Hepatocyte (in vitro differentiated cells): ENCODE results near the gene TTLL3. TPM values are rescaled to one million over a fixed set of nuclear protein-coding genes. Genes with fewer than 3 reads are reported as not detected.

Experiments
- DNase-seq: peaks from one replicate; pipeline ENCODE4 v3.0.0-alpha.2; 2016; ENCODE audit warnings: low spot score
- H2AFZ ChIP-seq: fragments of 200-600 bp; sonication (generic); 2 replicates; pipeline ENCODE4 v1.6.0; 2016; ENCODE audit warnings: antibody characterized with exemption, mild to moderate bottlenecking
- H3K27ac ChIP-seq: fragments of 200-600 bp; sonication (generic); 2 replicates; pipeline ENCODE4 v1.5.1; 2016; ENCODE audit warnings: mild to moderate bottlenecking
- H3K27me3 ChIP-seq: fragments of 200-600 bp; sonication (generic); 2 replicates; pipeline ENCODE4 v1.6.1; 2016
- H3K36me3 ChIP-seq: fragments of 200-600 bp; sonication (generic); replicated peaks from 2 replicates; pipeline ENCODE4 v1.5.1; 2016; ENCODE audit warnings: low read depth; ENCODE audit not compliant: insufficient read depth
- H3K4me1 ChIP-seq: fragments of 200-600 bp; sonication (generic); 2 replicates; pipeline ENCODE4 v1.5.1; 2016; ENCODE audit warnings: mild to moderate bottlenecking, moderate library complexity; ENCODE audit not compliant: insufficient read depth
- H3K4me2 ChIP-seq: fragments of 200-600 bp; sonication (generic); 2 replicates; pipeline ENCODE4 v1.6.0; 2016
- H3K4me3 ChIP-seq: fragments of 200-600 bp; sonication (generic); 2 replicates; pipeline ENCODE4 v1.5.1; 2016; ENCODE audit warnings: mild to moderate bottlenecking
- H3K79me2 ChIP-seq: fragments of 200-600 bp; sonication (generic); 2 replicates; pipeline ENCODE4 v1.6.0; 2017; ENCODE audit warnings: mild to moderate bottlenecking
- H3K9me2 ChIP-seq: fragments of 200-600 bp; sonication (generic); replicated peaks from 2 replicates; pipeline ENCODE4 v1.6.0; 2017; ENCODE audit warnings: mild to moderate bottlenecking; ENCODE audit not compliant: insufficient read depth
- H3K9me3 ChIP-seq: fragments of 200-600 bp; sonication (generic); 2 replicates; pipeline ENCODE4 v1.5.1; 2016; ENCODE audit warnings: low read depth, mild to moderate bottlenecking
- H4K20me1 ChIP-seq: fragments of 200-600 bp; sonication (generic); 2 replicates; pipeline ENCODE4 v1.6.0; 2016; ENCODE audit warnings: mild to moderate bottlenecking; ENCODE audit not compliant: insufficient read depth, poor library complexity, severe bottlenecking
- CTCF ChIP-seq: fragments of 200-600 bp; sonication (generic); IDR thresholded peaks from 2 replicates; pipeline ENCODE4 v1.5.1; 2016; ENCODE audit warnings: antibody characterized with exemption, mild to moderate bottlenecking; ENCODE audit not compliant: poor library complexity
- EZH2 ChIP-seq: fragments of 200-600 bp; sonication (generic); IDR thresholded peaks from 2 replicates; pipeline ENCODE4 v1.6.1; 2016; ENCODE audit warnings: antibody characterized with exemption, mild to moderate bottlenecking, borderline replicate concordance
- EZH2phosphoT487 ChIP-seq: fragments of 200-600 bp; sonication (generic); IDR thresholded peaks from one replicate; pipeline ENCODE4 v1.6.1; 2018; ENCODE audit warnings: antibody characterized with exemption, mild to moderate bottlenecking, low read depth, moderate library complexity; ENCODE audit not compliant: unreplicated experiment, severe bottlenecking
- WGBS: methylation state at CpG from one replicate; pipeline ENCODE4 v1.1.6; 2016; ENCODE audit warnings: low lambda C conversion rate; ENCODE audit errors: missing lambda C conversion rate; 5-methylcytosine and 5-hydroxymethylcytosine counted together
- polyA plus RNA-seq: library from polyadenylated mRNA; unstranded; fragments of >200 nt; fragmentation: Nextera tagmentation; extraction: Ambion mirVana; gene quantifications from 2 replicates; pipeline ENCODE4 v1.2.1, GENCODE V29; 2016
- total RNA-seq: library from RNA; depleted of rRNA; stranded (reverse); fragments of >200 nt; gene quantifications from 2 replicates; pipeline ENCODE4 v1.2.3, GENCODE V29; 2014

The TTLL3 gene
- total and polyA plus RNA-seq, 2 experiments from 2014 or later, result 21.5 to 27.4 TPM

GRCh38 chr3:9779075-9779593, 30.9 kb upstream of the TTLL3 start:
- Histone ChIP-seq H3K36me3 (no peaks in the 10 kb centered on the region), H4K20me1 (no peaks in the 10 kb centered on the region), H2AFZ (no peak overlapping the region), H3K27ac (no peak overlapping the region), H3K9me2 (no peaks in the 10 kb centered on the region), H3K79me2 (no peaks in the 10 kb centered on the region), H3K9me3 (no peaks in the 10 kb centered on the region), H3K27me3 (no peaks in the 10 kb centered on the region), H3K4me2 (no peak overlapping the region), H3K4me1 (no peaks in the 10 kb centered on the region), H3K4me3 (no peak overlapping the region)
- no peak for DNase-seq
- 94% methylated on average over 6 of the region's 6 CpGs for WGBS
- no peak for TF ChIP-seq EZH2
- TF ChIP-seq EZH2phosphoT487, result no peak
- TF ChIP-seq CTCF, result no peak

- H4K20me1 ChIP-seq, result no peaks in the 10 kb centered on the region
- H3K9me3 ChIP-seq, result no peaks in the 10 kb centered on the region
- DNase-seq, result no peak
- no peak overlapping the region for H3K4me2 ChIP-seq
- no peak overlapping the region for H2AFZ ChIP-seq
- 86% methylated on average over 8 of the region's 8 CpGs for WGBS
- H3K27ac ChIP-seq, result no peak overlapping the region
- TF ChIP-seq EZH2phosphoT487, result no peak
- TF ChIP-seq EZH2, result no peak
- no peak for TF ChIP-seq CTCF
- H3K79me2 ChIP-seq, result no peaks in the 10 kb centered on the region
- no peaks in the 10 kb centered on the region for H3K36me3 ChIP-seq
- H3K27me3 ChIP-seq, result no peaks in the 10 kb centered on the region
- no peaks in the 10 kb centered on the region for H3K9me2 ChIP-seq
- no peak overlapping the region for H3K4me3 ChIP-seq
- H3K4me1 ChIP-seq, result no peaks in the 10 kb centered on the region
These were observed 30.2 kb upstream of the TTLL3 start for GRCh38 chr3:9779721-9780457.

DNA sequence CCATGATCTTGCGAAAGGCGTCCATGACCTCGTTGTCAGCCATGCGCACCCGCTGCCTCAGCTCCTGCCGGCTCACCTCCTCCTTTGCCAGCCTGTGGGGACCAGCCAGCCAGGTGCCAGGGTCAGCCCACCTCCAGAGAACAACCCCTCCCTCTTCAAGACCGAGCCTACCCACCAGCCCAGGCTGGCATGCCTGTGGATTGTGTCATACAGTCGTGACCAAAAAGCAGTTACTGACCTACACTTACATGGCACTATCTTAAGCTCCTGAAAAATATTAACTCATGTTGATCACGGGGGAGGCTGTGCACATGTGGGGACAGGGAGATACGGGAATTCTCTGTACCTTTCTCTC, 29.6 kb upstream of the TTLL3 start:
- H3K27ac ChIP-seq, result no peak overlapping the region
- H4K20me1 ChIP-seq, result no peaks in the 10 kb centered on the region
- TF ChIP-seq CTCF, result no peak
- TF ChIP-seq EZH2, result no peak
- no peak for TF ChIP-seq EZH2phosphoT487
- H3K27me3 ChIP-seq, result no peaks in the 10 kb centered on the region
- H3K9me2 ChIP-seq, result no peaks in the 10 kb centered on the region
- H3K4me2 ChIP-seq, result no peak overlapping the region
- H3K79me2 ChIP-seq, result no peaks in the 10 kb centered on the region
- no peaks in the 10 kb centered on the region for H3K4me1 ChIP-seq
- H2AFZ ChIP-seq, result no peak overlapping the region
- H3K36me3 ChIP-seq, result no peaks in the 10 kb centered on the region
- DNase-seq, result no peak
- no peak overlapping the region for H3K4me3 ChIP-seq
- WGBS, result 94% methylated on average over 10 of the region's 10 CpGs
- no peaks in the 10 kb centered on the region for H3K9me3 ChIP-seq
